ENCODE measurements around the gene NTN4. TPM values are rescaled to one million over a fixed set of nuclear protein-coding genes. Genes with fewer than 3 reads are reported as not detected.

NTN4 gene
- total and polyA plus RNA-seq, 4 donors = 22.1 to 72.4 (median 53.5) TPM

GRCh38 chr12:95741635-95742034 lies 48.9 kb downstream of the NTN4 start:
- Histone ChIP-seq H3K4me3 (no peak overlapping the region), H3K27ac (ENCODE audit: low read depth in 1 of 2, low read length in 1 of 2) (no peak overlapping the region), H3K36me3 (ENCODE audit: control insufficient read depth in 4 of 4, insufficient read depth in 4 of 4, low read length in 4 of 4) (peaks cover 0 to 2% (median under 1%) of the 10 kb centered on the region in 4 donors), H3K27me3 (ENCODE audit: control insufficient read depth in 3 of 3, insufficient read depth in 3 of 3, low read length in 2 of 3) (no peaks in the 10 kb centered on the region), H3K4me1 (ENCODE audit: control insufficient read depth in 5 of 5, insufficient read depth in 5 of 5, low read length in 5 of 5) (peaks cover 0 to 15% (median 0%) of the 10 kb centered on the region in 5 donors), H3K9me3 (ENCODE audit: control insufficient read depth in 4 of 4, insufficient read depth in 3 of 4, low read length in 3 of 4) (peaks cover 0 to 4% (median under 1%) of the 10 kb centered on the region in 4 donors), H3K9ac (ENCODE audit: insufficient read depth in 1 of 2, low read length in 2 of 2) (no peak overlapping the region)
- DNase-seq (no peak), ATAC-seq (ENCODE audit: insufficient read depth, low FRiP score) (no peak)
- TF ChIP-seq, protein P1, sequence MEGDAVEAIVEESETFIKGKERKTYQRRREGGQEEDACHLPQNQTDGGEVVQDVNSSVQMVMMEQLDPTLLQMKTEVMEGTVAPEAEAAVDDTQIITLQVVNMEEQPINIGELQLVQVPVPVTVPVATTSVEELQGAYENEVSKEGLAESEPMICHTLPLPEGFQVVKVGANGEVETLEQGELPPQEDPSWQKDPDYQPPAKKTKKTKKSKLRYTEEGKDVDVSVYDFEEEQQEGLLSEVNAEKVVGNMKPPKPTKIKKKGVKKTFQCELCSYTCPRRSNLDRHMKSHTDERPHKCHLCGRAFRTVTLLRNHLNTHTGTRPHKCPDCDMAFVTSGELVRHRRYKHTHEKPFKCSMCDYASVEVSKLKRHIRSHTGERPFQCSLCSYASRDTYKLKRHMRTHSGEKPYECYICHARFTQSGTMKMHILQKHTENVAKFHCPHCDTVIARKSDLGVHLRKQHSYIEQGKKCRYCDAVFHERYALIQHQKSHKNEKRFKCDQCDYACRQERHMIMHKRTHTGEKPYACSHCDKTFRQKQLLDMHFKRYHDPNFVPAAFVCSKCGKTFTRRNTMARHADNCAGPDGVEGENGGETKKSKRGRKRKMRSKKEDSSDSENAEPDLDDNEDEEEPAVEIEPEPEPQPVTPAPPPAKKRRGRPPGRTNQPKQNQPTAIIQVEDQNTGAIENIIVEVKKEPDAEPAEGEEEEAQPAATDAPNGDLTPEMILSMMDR (IDR thresholded peaks at IDR 0.05; ENCODE audit: control extremely low read depth, extremely low read depth) = no peak
- WGBS, 2 donors = 77 to 80% methylated on average over 3 of the region's 3 CpGs

GRCh38 chr12:95740751-95741150 lies 49.8 kb downstream of the NTN4 start:
- no peak for DNase-seq
- ATAC-seq (ENCODE audit: insufficient read depth, low FRiP score) = no peak
- WGBS, 2 donors = 80 to 86% methylated on average over 1 of the region's 1 CpG
- Histone ChIP-seq H3K27me3 (ENCODE audit: control insufficient read depth in 3 of 3, insufficient read depth in 3 of 3, low read length in 2 of 3) (no peaks in the 10 kb centered on the region), H3K27ac (ENCODE audit: low read depth in 1 of 2, low read length in 1 of 2) (no peak overlapping the region), H3K9ac (ENCODE audit: insufficient read depth in 1 of 2, low read length in 2 of 2) (no peak overlapping the region), H3K4me3 (no peak overlapping the region), H3K36me3 (ENCODE audit: control insufficient read depth in 4 of 4, insufficient read depth in 4 of 4, low read length in 4 of 4) (peaks cover 0 to 2% (median 0%) of the 10 kb centered on the region in 4 donors), H3K4me1 (ENCODE audit: control insufficient read depth in 5 of 5, insufficient read depth in 5 of 5, low read length in 5 of 5) (peaks cover 0 to 17% (median 0%) of the 10 kb centered on the region in 5 donors), H3K9me3 (ENCODE audit: control insufficient read depth in 4 of 4, insufficient read depth in 3 of 4, low read length in 3 of 4) (peaks cover 0 to 4% (median 0%) of the 10 kb centered on the region in 4 donors)
- TF ChIP-seq, protein P1 (IDR thresholded peaks at IDR 0.05; ENCODE audit: control extremely low read depth, extremely low read depth) = no peak

- WGBS, 2 donors = 61 to 72% methylated on average over 13 of the region's 13 CpGs
- no peak for ATAC-seq (ENCODE audit: insufficient read depth, low FRiP score)
- H3K4me1 ChIP-seq (ENCODE audit: control insufficient read depth in 5 of 5, insufficient read depth in 5 of 5, low read length in 5 of 5) = peaks cover 0 to 17% (median 0%) of the 10 kb centered on the region in 5 donors
- no peak overlapping the region for H3K9ac ChIP-seq (ENCODE audit: insufficient read depth in 1 of 2, low read length in 2 of 2)
- H3K36me3 ChIP-seq (ENCODE audit: control insufficient read depth in 4 of 4, insufficient read depth in 4 of 4, low read length in 4 of 4) = peaks cover 0 to 2% (median 0%) of the 10 kb centered on the region in 4 donors
- no peaks in the 10 kb centered on the region for H3K9me3 ChIP-seq (ENCODE audit: control insufficient read depth in 4 of 4, insufficient read depth in 3 of 4, low read length in 3 of 4)
- no peak for DNase-seq
- peak overlapping the region; percentile 64 to 83 for H3K27ac ChIP-seq (ENCODE audit: low read depth in 1 of 2, low read length in 1 of 2)
- no peak overlapping the region for H3K4me3 ChIP-seq
- TF ChIP-seq, protein P1 (IDR thresholded peaks at IDR 0.05; ENCODE audit: control extremely low read depth, extremely low read depth) = no peak
- H3K27me3 ChIP-seq (ENCODE audit: control insufficient read depth in 3 of 3, insufficient read depth in 3 of 3, low read length in 2 of 3) = no peaks in the 10 kb centered on the region
Observed at GRCh38 chr12:95739561-95740313, 50.8 kb downstream of the NTN4 start.
